Stomach (tissue), 9 donors: Measurements from ENCODE around the gene VPS18. TPM values are rescaled to one million over a fixed set of nuclear protein-coding genes. Genes with fewer than 3 reads are reported as not detected.

Source experiments
- DNase-seq, 2 donors: peaks; one replicate each; pipeline versions ENCODE4 v3.0.0 to v3.0.0-alpha.2; 2013 to 2019
- H3K27ac ChIP-seq, 5 donors: fragments of 200-600 bp in 4 of 5; sonication (generic) in 4 of 5; one replicate each; pipeline ENCODE4 v1.5.1; 2013 to 2019; ENCODE audit warnings: mild to moderate bottlenecking in 1 of 5, moderate library complexity in 1 of 5
- H3K27me3 ChIP-seq, 3 donors: fragments of 200-600 bp; sonication (generic); one replicate each; pipeline ENCODE4 v1.5.1; 2017 to 2019; ENCODE audit warnings: mixed run types in 1 of 3
- H3K36me3 ChIP-seq, 4 donors: fragments of 200-600 bp; sonication (generic); 1 replicate in 3 of 4; 2 replicates in 1 of 4; pipeline ENCODE4 v1.5.1; 2016 to 2019
- H3K4me1 ChIP-seq, 4 donors: fragments of 200-600 bp; sonication (generic); one replicate each; pipeline ENCODE4 v1.5.1; 2016 to 2019
- H3K4me3 ChIP-seq, 4 donors: fragments of 200-600 bp; sonication (generic) in 3 of 4; one replicate each; pipeline ENCODE4 v1.5.1; 2016 to 2019; ENCODE audit warnings: mild to moderate bottlenecking in 1 of 4
- H3K9me3 ChIP-seq, 4 donors: fragments of 200-600 bp; sonication (generic); one replicate each; pipeline ENCODE4 v1.5.1; 2016 to 2019
- CTCF ChIP-seq, 7 experiments: fragments of 450-650 bp in 4 of 7; fragments of 200-600 bp in 3 of 7; sonication (generic) in 3 of 7; IDR thresholded peaks; one replicate each; pipeline ENCODE4 v1.5.1; 2016 to 2019; ENCODE audit warnings: antibody characterized with exemption in 7 of 7, control low read depth in 2 of 7, mild to moderate bottlenecking in 1 of 7
- EP300 ChIP-seq: sonication (generic); formaldehyde crosslinking; IDR thresholded peaks from one replicate; pipeline ENCODE4 v1.6.1; 2017; ENCODE audit warnings: antibody characterized with exemption
- POLR2A ChIP-seq, 4 donors: fragments of 450-650 bp; IDR thresholded peaks; one replicate each; pipeline ENCODE4 v1.6.1; 2016; ENCODE audit warnings: antibody characterized with exemption in 4 of 4, control low read depth in 2 of 4, mild to moderate bottlenecking in 1 of 4, moderate library complexity in 1 of 4
- POLR2AphosphoS5 ChIP-seq, 3 donors: sonication (generic); formaldehyde crosslinking; IDR thresholded peaks; one replicate each; pipeline ENCODE4 v1.6.1; 2016; ENCODE audit warnings: antibody characterized with exemption in 3 of 3
- WGBS, 5 donors: extraction: QIAGEN DNeasy Blood & Tissue Kit in 3 of 5; methylation state at CpG; one replicate each; pipeline versions ENCODE4 v1.1.5 to v1.1.7; 2013 to 2018; 5-methylcytosine and 5-hydroxymethylcytosine counted together
- intact Hi-C: fragments of 100-400 bp; cut with DNase I; formaldehyde crosslinking; loops from one replicate; pipeline ENCODE4 v1.15.1; 2023; ENCODE audit warnings: low total_unique reads
- polyA plus RNA-seq, 3 donors: library from polyadenylated mRNA; stranded (reverse); fragments of 200-250 nt; gene quantifications; one replicate each; pipeline ENCODE4 v1.2.3, GENCODE V29; 2013
- total RNA-seq, 5 donors: library from RNA; depleted of rRNA; stranded (reverse); fragments of >200 nt; gene quantifications; one replicate each; pipeline versions ENCODE4 v1.1.0 to v1.2.3, GENCODE V29; 2014 to 2016
- donor health status: healthy with polysubstance abuse.
- donor health status: Bipolar disorder and iron deficiency.
- donor health status: healthy.

Gene VPS18
- total and polyA plus RNA-seq, 8 donors, result 1.8 to 24.2 (median 13.1) TPM

GRCh38 chr15:40923551-40923950 lies 29.3 kb downstream of the VPS18 start:
- DNase-seq, result no peak
- H3K4me1 ChIP-seq, result peaks cover 27 to 32% (median 31%) of the 10 kb centered on the region in 4 donors
- H3K27me3 ChIP-seq, result peaks cover 0 to 38% (median 33%) of the 10 kb centered on the region in 3 donors
- H3K4me3 ChIP-seq, result no peak overlapping the region
- intact Hi-C loops, result no loop called here
- no peaks in the 10 kb centered on the region for H3K9me3 ChIP-seq
- H3K36me3 ChIP-seq, result no peaks in the 10 kb centered on the region
- WGBS, 5 donors, result 71 to 95% (median 91%) methylated on average over 6 to 9 of the region's 9 CpGs
- TF ChIP-seq EP300 (no peak), POLR2A (IDR thresholded peaks at IDR 0.05) (no peak), POLR2AphosphoS5 (IDR thresholded peaks at IDR 0.05) (no peak), CTCF (IDR thresholded peaks at IDR 0.05) (no peak)
- H3K27ac ChIP-seq, result no peak overlapping the region

DNA sequence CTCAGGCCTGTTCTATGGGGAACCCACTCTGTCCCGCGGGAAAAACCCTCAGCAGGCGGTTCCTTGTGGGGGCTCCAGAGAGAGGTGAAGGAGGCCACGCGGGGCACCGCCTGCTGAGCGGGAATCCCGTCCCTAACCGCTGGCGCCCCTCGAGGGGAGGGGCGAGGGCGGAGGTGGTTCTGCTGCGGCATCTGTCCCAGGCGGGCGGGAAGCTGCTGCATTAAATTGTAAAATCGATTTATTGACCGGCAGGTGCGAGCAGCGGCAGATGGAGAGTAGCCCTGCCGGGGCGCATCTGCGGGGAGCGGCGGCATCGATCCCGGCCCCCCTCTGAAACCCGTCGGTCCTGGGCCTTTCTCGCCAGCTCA lies 31.2 kb downstream of the VPS18 start:
- intact Hi-C loops, result no loop called here
- Histone ChIP-seq H3K27ac (no peak overlapping the region), H3K9me3 (no peaks in the 10 kb centered on the region), H3K4me3 (peak overlapping the region in 2 of 4 donors; percentile 34 to 48), H3K4me1 (peaks cover 46 to 52% (median 50%) of the 10 kb centered on the region in 4 donors), H3K36me3 (no peaks in the 10 kb centered on the region), H3K27me3 (peaks cover 6 to 58% (median 52%) of the 10 kb centered on the region in 3 donors)
- 27 to 59% (median 30%) methylated on average over 21 to 30 of the region's 30 CpGs for WGBS, 5 donors
- no peak for TF ChIP-seq EP300
- no peak for TF ChIP-seq CTCF (IDR thresholded peaks at IDR 0.05)
- TF ChIP-seq POLR2A (IDR thresholded peaks at IDR 0.05), result no peak
- no peak for TF ChIP-seq POLR2AphosphoS5 (IDR thresholded peaks at IDR 0.05)
- no peak for DNase-seq

- no peaks in the 10 kb centered on the region for H3K36me3 ChIP-seq
- peak in 1 of 2 donors; percentile 82 for DNase-seq
- H3K27me3 ChIP-seq, result peaks cover 10 to 63% (median 58%) of the 10 kb centered on the region in 3 donors
- no peak overlapping the region for H3K27ac ChIP-seq
- H3K4me3 ChIP-seq, result peak overlapping the region; percentile 20 to 48 (median 30)
- H3K4me1 ChIP-seq, result peaks cover 51 to 57% (median 56%) of the 10 kb centered on the region in 4 donors
- intact Hi-C loops, result no loop called here
- TF ChIP-seq CTCF (IDR thresholded peaks at IDR 0.05), result no peak
- no peak for TF ChIP-seq EP300
- no peak for TF ChIP-seq POLR2AphosphoS5 (IDR thresholded peaks at IDR 0.05)
- TF ChIP-seq POLR2A (IDR thresholded peaks at IDR 0.05), result no peak
- H3K9me3 ChIP-seq, result no peaks in the 10 kb centered on the region
- 5 to 17% (median 10%) methylated on average over 18 to 61 of the region's 61 CpGs for WGBS, 5 donors
Observed at GRCh38 chr15:40925863-40926658, 31.8 kb downstream of the VPS18 start.

DNA sequence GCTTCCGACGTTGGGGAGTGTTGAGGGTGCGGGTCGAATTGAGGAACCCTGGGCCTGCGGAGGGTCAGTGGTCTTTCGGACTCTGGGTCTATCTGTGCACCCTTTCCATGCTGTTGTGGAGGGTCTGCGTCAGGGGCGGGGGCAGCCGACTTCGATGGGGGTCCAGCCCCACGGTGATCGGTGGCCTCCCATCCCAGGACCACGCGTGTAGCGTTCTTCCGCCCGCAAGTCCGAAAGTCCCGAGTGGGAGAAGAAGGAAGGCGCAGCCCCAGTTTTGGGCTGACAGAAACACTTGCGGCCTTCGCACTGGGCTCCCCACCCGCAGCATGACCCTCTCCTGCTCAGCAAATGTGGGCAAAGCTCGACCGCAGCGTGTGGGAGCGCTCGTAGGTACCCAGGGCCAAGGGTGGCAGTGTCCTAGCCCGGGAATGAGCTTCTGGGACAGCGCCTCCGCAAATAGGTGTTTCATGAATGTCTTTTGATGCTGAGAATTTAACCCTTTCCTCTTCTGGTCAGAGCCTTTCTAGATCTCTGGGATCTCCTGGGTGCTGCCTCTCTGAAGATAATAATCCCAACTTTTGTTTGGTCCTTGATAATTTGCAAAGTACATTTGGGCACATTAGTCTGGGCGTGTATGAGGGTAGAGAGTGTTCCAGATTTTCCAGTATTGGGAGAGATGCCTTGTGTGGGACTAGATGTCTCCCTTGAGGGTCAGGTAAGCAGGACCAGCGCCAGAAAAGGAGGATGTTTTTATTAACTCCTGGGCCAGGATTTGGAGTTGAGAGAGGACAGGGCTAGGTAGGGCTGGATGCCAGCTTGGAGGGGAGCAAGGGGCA lies 32.6 kb downstream of the VPS18 start:
- H3K9me3 ChIP-seq, result no peaks in the 10 kb centered on the region
- DNase-seq, result no peak
- peak overlapping the region in 3 of 4 donors; percentile 34 to 75 (median 49) for H3K4me3 ChIP-seq
- peaks cover 51 to 65% (median 60%) of the 10 kb centered on the region in 4 donors for H3K4me1 ChIP-seq
- TF ChIP-seq EP300 (no peak), CTCF (IDR thresholded peaks at IDR 0.05) (no peak), POLR2AphosphoS5 (IDR thresholded peaks at IDR 0.05) (no peak), POLR2A (IDR thresholded peaks at IDR 0.05) (no peak)
- intact Hi-C loops, result no loop called here
- H3K27ac ChIP-seq, result no peak overlapping the region
- H3K27me3 ChIP-seq, result peaks cover 10 to 72% (median 64%) of the 10 kb centered on the region in 3 donors
- no peaks in the 10 kb centered on the region for H3K36me3 ChIP-seq
- 24 to 45% (median 30%) methylated on average over 29 to 33 of the region's 33 CpGs for WGBS, 5 donors
